GM12878 (cell line): ENCODE measurements around the gene CDK13. TPM values are rescaled to one million over a fixed set of nuclear protein-coding genes. Genes with fewer than 3 reads are reported as not detected.

Source experiments
- BACH1 ChIP-seq: fragments of 450-650 bp; IDR thresholded peaks from 2 replicates; pipeline ENCODE4 v1.6.1; 2017; ENCODE audit warnings: mild to moderate bottlenecking, borderline replicate concordance
- CBFB ChIP-seq: IDR thresholded peaks from 2 replicates; pipeline ENCODE4 v1.6.1; 2016; ENCODE audit warnings: antibody characterized with exemption, low read depth
- E4F1 ChIP-seq: fragments of 450-650 bp; IDR thresholded peaks from 2 replicates; pipeline ENCODE4 v1.6.1; 2018; ENCODE audit warnings: borderline replicate concordance, mild to moderate bottlenecking; ENCODE audit not compliant: partially characterized antibody
- EGR1 ChIP-seq, 2 experiments: IDR thresholded peaks; 1 replicate in 1 of 2; 2 replicates in 1 of 2; pipeline ENCODE4 v1.6.1; 2011 to 2012; ENCODE audit warnings: low read depth in 2 of 2, low read length in 2 of 2, borderline replicate concordance in 1 of 2, mild to moderate bottlenecking in 1 of 2, moderate library complexity in 1 of 2
- FOXK2 ChIP-seq: fragments of 450-650 bp; IDR thresholded peaks from 2 replicates; pipeline ENCODE4 v1.6.1; 2017; ENCODE audit warnings: mild to moderate bottlenecking, moderate library complexity
- IRF3 ChIP-seq: fragments of 450-650 bp; IDR thresholded peaks from 2 replicates; pipeline ENCODE4 v1.6.1; 2014; ENCODE audit warnings: mild to moderate bottlenecking
- MTA2 ChIP-seq: fragments of 450-650 bp; IDR thresholded peaks from 2 replicates; pipeline ENCODE4 v1.6.1; 2016; ENCODE audit warnings: low read depth, mild to moderate bottlenecking, moderate library complexity
- NBN ChIP-seq: fragments of 450-650 bp; IDR thresholded peaks from 2 replicates; pipeline ENCODE4 v1.6.1; 2016
- RELB ChIP-seq: fragments of 450-650 bp; IDR thresholded peaks from 2 replicates; pipeline ENCODE4 v1.6.1; 2017; ENCODE audit warnings: low read depth, mild to moderate bottlenecking, moderate library complexity
- SKIL ChIP-seq: fragments of 450-650 bp; IDR thresholded peaks from 2 replicates; pipeline ENCODE4 v1.6.1; 2017; ENCODE audit warnings: mild to moderate bottlenecking, low read depth, inconsistent platforms; ENCODE audit not compliant: poor library complexity, severe bottlenecking
- SRF ChIP-seq, 2 experiments: IDR thresholded peaks; 2 replicates each; pipeline ENCODE4 v1.6.1; 2011; ENCODE audit warnings: low read depth in 2 of 2, low read length in 2 of 2, mild to moderate bottlenecking in 1 of 2, moderate library complexity in 1 of 2
- SUZ12 ChIP-seq: fragments of 200-600 bp; sonication (generic); IDR thresholded peaks from one replicate; pipeline ENCODE4 v1.6.1; 2018; ENCODE audit warnings: antibody characterized with exemption, mild to moderate bottlenecking; ENCODE audit not compliant: unreplicated experiment
- TCF12 ChIP-seq: IDR thresholded peaks from 2 replicates; pipeline ENCODE4 v1.6.1; 2011; ENCODE audit warnings: low read depth, mild to moderate bottlenecking, low read length
- ZBTB40 ChIP-seq: fragments of 450-650 bp; IDR thresholded peaks from 2 replicates; pipeline ENCODE4 v1.6.1; 2016; ENCODE audit warnings: mild to moderate bottlenecking, moderate library complexity, borderline replicate concordance
- polyA plus RNA-seq, 11 experiments: library from polyadenylated mRNA; depleted of rRNA in 4 of 11; unstranded in 6 of 11; stranded (reverse) in 5 of 11; fragments of >200 nt; fragmentation: Nextera tagmentation in 4 of 11; fragmentation: Illumina TruSeq in 1 of 11; extraction: Ambion mirVana in 4 of 11; extraction: Trizol in 1 of 11; gene quantifications; 1 replicate in 1 of 11; 2 replicates in 10 of 11; pipeline versions ENCODE4 v1.2.1 to v1.2.3, GENCODE V29; 2011 to 2016; ENCODE audit warnings: inconsistent platforms in 2 of 11, missing spikeins in 2 of 11, low read depth in 1 of 11
- total RNA-seq, 4 experiments: library from RNA; depleted of rRNA in 3 of 4; stranded (reverse); fragments of >200 nt in 3 of 4; fragmentation: Illumina TruSeq in 1 of 4; extraction: Trizol in 1 of 4; gene quantifications; 2 replicates each; pipeline versions ENCODE4 v1.2.1 to v1.2.3, GENCODE V29; 2013 to 2021

The CDK13 gene
- total and polyA plus RNA-seq, 10 of the 15 experiments (the other 5 are each of a cell fraction or from before 2014, with no cell fraction given): 10.8 to 44.4 (median 28.0) TPM

- peak; percentile 25 to 94; a peak in 2 of 3 replicates for TF ChIP-seq EGR1 (IDR thresholded peaks at IDR 0.05; ENCODE audit: borderline replicate concordance in 1 of 2, low read depth in 2 of 2, low read length in 2 of 2)
- TF ChIP-seq SUZ12: no peak
- peak; percentile 54; the same call in 1 of the 2 replicates for TF ChIP-seq RELB
- TF ChIP-seq FOXK2: no peak; the same call in 1 of the 2 replicates
- peak; percentile 15 for TF ChIP-seq E4F1
- 0 out of 2 replicates have a peak, but pooled peaks have one; percentile 18 for TF ChIP-seq IRF3
- peak; percentile 51; the same call in 1 of the 2 replicates for TF ChIP-seq BACH1
- TF ChIP-seq TCF12: peak; percentile 61; the same call in 1 of the 2 replicates
- TF ChIP-seq MTA2: 0 out of 2 replicates have a peak, but pooled peaks have one; percentile 38
- TF ChIP-seq ZBTB40: peak; percentile 93
- no peak for TF ChIP-seq SRF (IDR thresholded peaks at IDR 0.05; ENCODE audit: low read depth in 2 of 2, low read length in 2 of 2)
- TF ChIP-seq CBFB: peak; percentile 73; the same call in 1 of the 2 replicates
- TF ChIP-seq SKIL: peak; percentile 52
- TF ChIP-seq NBN: peak; percentile 93
Measured at GRCh38 chr7:39948956-39949928, 814 bp upstream of the CDK13 start (continued).
